Fibroblast of the aortic adventitia (primary cell): Measurements from ENCODE around the gene CPSF7. TPM values are rescaled to one million over a fixed set of nuclear protein-coding genes. Genes with fewer than 3 reads are reported as not detected.

Source experiments
- DNase-seq: peaks from one replicate; pipeline ENCODE4 v3.0.0-alpha.2; 2010; ENCODE audit warnings: low read depth
- H3K4me3 ChIP-seq: 2 replicates; pipeline ENCODE4 v1.5.1; 2011; ENCODE audit warnings: low read depth, mild to moderate bottlenecking, control low read depth, low read length, moderate library complexity
- total RNA-seq: library from RNA; depleted of rRNA; stranded (reverse); fragments of >200 nt; gene quantifications from 2 replicates; pipeline ENCODE4 v1.2.3, GENCODE V29; 2012; ENCODE audit warnings: low replicate concordance
- TF ChIP-seq, protein P1 (sequence below): IDR thresholded peaks from 2 replicates; pipeline ENCODE4 v1.5.1; 2011; ENCODE audit warnings: mild to moderate bottlenecking, low read length, control low read depth, inconsistent platforms; ENCODE audit not compliant: insufficient read depth

Gene CPSF7
- total RNA-seq, 1 donor, result 33.8 TPM

DNA sequence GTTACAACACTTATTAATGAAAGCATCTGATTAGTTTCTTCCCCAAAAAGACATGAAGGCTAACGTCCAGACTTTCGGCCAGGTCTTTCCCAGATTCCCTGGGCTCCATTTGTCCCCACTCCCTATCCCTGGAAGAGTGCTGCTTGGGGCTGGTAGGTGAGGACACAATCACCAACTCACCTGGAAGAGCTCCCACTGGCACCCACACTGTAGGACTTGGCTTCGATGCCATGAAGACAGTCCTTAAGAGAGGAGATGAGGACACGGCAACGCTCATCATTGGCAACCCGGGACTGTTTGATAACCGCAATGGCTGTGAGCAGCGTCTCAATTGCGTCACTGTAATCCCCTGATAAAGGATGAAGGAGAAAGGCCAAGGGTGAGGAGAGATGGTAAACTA lies 18.2 kb downstream of the CPSF7 start:
- no peak overlapping the region for H3K4me3 ChIP-seq
- DNase-seq, result no peak
- TF ChIP-seq, protein P1, sequence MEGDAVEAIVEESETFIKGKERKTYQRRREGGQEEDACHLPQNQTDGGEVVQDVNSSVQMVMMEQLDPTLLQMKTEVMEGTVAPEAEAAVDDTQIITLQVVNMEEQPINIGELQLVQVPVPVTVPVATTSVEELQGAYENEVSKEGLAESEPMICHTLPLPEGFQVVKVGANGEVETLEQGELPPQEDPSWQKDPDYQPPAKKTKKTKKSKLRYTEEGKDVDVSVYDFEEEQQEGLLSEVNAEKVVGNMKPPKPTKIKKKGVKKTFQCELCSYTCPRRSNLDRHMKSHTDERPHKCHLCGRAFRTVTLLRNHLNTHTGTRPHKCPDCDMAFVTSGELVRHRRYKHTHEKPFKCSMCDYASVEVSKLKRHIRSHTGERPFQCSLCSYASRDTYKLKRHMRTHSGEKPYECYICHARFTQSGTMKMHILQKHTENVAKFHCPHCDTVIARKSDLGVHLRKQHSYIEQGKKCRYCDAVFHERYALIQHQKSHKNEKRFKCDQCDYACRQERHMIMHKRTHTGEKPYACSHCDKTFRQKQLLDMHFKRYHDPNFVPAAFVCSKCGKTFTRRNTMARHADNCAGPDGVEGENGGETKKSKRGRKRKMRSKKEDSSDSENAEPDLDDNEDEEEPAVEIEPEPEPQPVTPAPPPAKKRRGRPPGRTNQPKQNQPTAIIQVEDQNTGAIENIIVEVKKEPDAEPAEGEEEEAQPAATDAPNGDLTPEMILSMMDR, result no peak

DNA sequence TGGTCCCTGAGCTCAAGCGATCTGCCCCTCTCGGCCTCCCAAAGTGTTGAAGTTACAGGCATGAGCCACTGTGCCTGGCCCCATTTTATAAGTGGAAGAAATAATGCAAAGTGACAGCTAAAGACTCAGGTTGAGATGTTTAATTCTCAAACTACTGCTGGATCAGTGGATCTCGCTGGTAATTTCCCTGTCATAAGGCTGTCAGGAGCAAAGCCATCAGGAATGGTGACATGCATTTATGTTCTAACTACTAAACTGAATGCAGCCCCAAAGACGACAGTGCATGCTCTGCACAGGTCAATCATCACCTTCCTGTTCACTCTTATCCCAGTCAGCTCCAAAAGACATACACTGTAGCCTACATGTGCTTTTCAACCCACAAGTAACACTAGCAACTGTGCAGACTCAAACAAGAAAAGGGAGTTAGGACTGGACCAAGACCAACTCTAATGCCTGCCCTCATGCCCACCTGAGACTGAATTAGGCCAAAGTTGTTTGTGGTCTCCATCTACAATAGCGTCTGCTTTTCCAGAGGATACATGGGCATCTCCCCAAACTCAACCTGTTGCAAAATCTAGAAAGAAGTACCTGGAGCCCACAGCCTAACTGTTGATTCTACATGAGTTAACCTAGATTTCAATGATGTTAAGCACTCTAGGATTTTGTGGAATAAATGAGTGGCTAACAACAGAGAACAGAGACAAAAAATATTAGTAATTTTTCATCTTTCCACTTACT lies 22.6 kb downstream of the CPSF7 start:
- no peak for DNase-seq
- TF ChIP-seq, protein P1, result no peak
- no peak overlapping the region for H3K4me3 ChIP-seq

DNA sequence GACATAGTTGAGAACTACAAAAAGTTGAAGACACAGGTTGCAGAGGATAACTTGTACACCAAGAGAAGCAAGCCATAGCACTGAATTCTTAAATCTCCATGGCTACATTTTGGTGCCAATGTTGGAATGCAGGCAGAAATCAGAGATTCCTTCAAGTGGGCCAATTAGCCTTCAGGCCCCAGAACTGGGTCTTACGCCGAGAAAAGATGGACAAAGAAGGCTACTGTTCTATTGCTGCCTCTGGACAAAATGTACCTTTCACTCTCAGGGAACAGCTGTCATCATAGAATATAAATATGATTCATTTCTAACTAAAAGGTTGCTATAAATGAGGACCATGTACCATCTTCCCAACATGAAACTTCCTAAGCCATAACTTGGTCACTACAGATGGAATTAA lies 23.7 kb downstream of the CPSF7 start:
- H3K4me3 ChIP-seq, result no peak overlapping the region
- no peak for DNase-seq
- TF ChIP-seq, protein P1, result no peak

DNA sequence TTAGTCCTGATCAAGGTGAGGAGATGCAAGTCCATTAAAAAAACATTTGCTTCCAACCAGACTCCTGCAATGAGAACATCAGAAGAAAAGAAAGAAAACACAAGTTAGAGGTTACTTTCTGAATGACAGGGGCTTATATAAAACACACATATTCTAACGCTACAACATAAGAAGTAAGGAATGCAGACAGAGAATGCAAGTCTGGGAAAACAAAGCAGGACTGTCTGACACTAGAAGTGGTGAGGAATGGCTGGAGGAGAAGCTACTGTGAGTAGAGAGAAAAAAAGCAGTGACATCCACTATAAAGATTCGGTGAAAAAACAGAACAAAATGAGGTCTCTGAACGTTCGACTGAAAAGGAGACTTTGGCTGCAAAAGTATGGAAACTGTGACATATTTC lies 25.1 kb downstream of the CPSF7 start:
- TF ChIP-seq, protein P1, result no peak
- DNase-seq, result no peak
- H3K4me3 ChIP-seq, result no peak overlapping the region

DNA sequence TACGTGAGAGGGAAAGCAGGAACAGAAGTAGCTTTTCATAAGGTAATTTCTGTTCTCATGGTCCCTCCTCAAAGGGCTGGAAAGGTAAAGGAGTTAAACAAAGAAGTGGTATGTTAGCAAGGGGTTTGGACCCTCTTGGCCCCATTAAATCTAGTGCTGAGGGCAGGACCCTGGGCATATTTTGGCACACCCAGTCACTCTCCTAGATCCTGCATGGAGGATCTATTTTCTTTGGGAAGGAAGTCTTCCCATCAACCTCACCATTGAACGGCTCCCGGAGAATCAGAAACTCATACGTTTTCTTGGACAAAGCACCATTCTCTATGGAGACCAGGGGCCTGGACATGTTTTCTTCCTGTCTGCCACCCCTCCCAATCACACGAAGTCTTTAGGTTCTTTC lies 25.7 kb downstream of the CPSF7 start:
- no peak for DNase-seq
- TF ChIP-seq, protein P1, result no peak
- H3K4me3 ChIP-seq, result no peak overlapping the region

DNA sequence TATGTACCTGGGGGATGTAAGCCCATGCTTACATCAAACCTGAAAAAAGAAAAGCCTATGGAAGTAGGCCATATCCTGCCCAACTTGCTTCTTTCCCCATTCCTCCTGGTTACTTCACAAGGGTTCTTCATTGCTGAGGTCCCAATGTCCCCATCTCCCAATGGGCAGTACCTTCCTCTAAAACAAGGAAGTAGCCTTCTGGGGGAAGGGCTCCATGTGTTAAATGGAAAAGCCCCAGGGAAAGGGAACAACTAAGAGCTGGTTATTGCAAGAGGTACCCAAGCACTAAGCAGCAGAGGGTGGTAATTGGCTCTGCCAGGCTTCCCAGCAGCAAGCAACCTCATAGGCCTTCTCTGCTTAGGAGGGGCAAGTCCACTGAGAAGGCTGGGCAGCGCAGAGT lies 26.1 kb downstream of the CPSF7 start:
- no peak overlapping the region for H3K4me3 ChIP-seq
- DNase-seq, result no peak
- TF ChIP-seq, protein P1, result no peak

DNA sequence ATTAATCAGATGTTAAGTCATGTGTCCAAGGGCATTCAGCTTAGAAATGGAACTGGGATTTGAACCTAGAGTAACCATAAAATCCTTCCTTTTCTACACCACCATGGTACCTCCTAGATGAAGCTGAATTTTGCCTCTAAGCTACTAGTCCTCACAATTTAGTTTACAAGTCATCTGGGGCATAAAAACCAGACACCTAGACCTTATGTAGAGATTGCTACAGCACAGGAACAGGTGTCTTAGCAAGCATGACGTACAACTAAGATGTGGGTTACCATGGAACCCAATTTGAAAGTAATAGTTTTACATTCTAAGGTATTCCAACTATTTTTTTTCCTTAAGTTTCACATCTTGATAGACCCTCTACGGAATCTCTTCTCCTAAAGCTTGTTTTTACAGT lies 28.2 kb downstream of the CPSF7 start:
- H3K4me3 ChIP-seq, result no peak overlapping the region
- TF ChIP-seq, protein P1, result no peak

More for the DNA sequence above, 28.2 kb downstream of the CPSF7 start:
- DNase-seq, result no peak
